ENCODE measurements around the gene HMOX2. TPM values are rescaled to one million over a fixed set of nuclear protein-coding genes. Genes with fewer than 3 reads are reported as not detected.

HMOX2 gene
- polyA plus RNA-seq, 2 of the 4 experiments (the other 2 are of a cell fraction): 35.4 to 47.7 TPM

- TF ChIP-seq CTCF (IDR thresholded peaks at IDR 0.05): no peak
- TF ChIP-seq RCOR1 (IDR thresholded peaks at IDR 0.05; ENCODE audit: low read depth, low read length): no peak
- TF ChIP-seq REST (IDR thresholded peaks at IDR 0.05): no peak
- CTCF ChIA-PET: interaction anchor here (1.5 kb wide), 1 partner anchor 75 kb away, joined by 5 read pairs; no protein-coding TSS in a partner anchor
Measured at GRCh38 chr16:4433914-4434787, 42.0 kb upstream of the HMOX2 start.

GRCh38 chr16:4435337-4436067, 40.7 kb upstream of the HMOX2 start:
- Histone ChIP-seq H3K9me3 (no peaks in the 10 kb centered on the region), H3K27ac (peak overlapping the region in 1 of 2 experiments; percentile 47; a peak in 3 of 6 replicates), H3K4me3 (no peak overlapping the region), H3K4me1 (peaks cover 10% of the 10 kb centered on the region), H3K4me2 (peak overlapping the region; percentile 8; the same call in 1 of the 3 replicates)
- TF ChIP-seq MAFK (IDR thresholded peaks at IDR 0.05; ENCODE audit: partially characterized antibody): peak; percentile 39
- TF ChIP-seq MAZ (IDR thresholded peaks at IDR 0.05; ENCODE audit: borderline replicate concordance, low read depth, low read length): no peak
- DNase-seq (ENCODE audit: low read depth in 1 of 2, low spot score in 1 of 2): no peak
- ChIA-PET CTCF (interaction anchor here (0.6 to 1.1 kb wide), 5 partner anchors 10 to 145 kb away, joined by 3 to 5 read pairs (median 3); no protein-coding TSS in a partner anchor), POLR2A (no interaction called here)
- ATAC-seq: no peak
- WGBS (ENCODE audit: missing lambda C conversion rate): 90% methylated on average over 8 of the region's 8 CpGs
- FAIRE-seq: no peak

More at GRCh38 chr16:4433914-4434787, 42.0 kb upstream of the HMOX2 start:
- Histone ChIP-seq H3K4me1 (peaks cover 10% of the 10 kb centered on the region), H3K4me3 (no peak overlapping the region), H3K9me3 (no peaks in the 10 kb centered on the region), H3K4me2 (no peak overlapping the region), H3K27ac (no peak overlapping the region)
- ATAC-seq (no peak), FAIRE-seq (no peak), DNase-seq (ENCODE audit: low read depth in 1 of 2, low spot score in 1 of 2) (no peak)
- POLR2A ChIA-PET: no interaction called here
- 90% methylated on average over 12 of the region's 12 CpGs for WGBS (ENCODE audit: missing lambda C conversion rate)

- no peak for TF ChIP-seq HMGXB4 (CRISPR knock-in tag; IDR thresholded peaks at IDR 0.05; ENCODE audit: borderline replicate concordance)
- TF ChIP-seq RARB (CRISPR knock-in tag; IDR thresholded peaks at IDR 0.05): no peak
- TF ChIP-seq RFX5 (IDR thresholded peaks at IDR 0.05): no peak
- TF ChIP-seq RNF2 (IDR thresholded peaks at IDR 0.05; ENCODE audit: borderline replicate concordance, low read depth): no peak
- TF ChIP-seq SREBF2 (IDR thresholded peaks at IDR 0.05): no peak
- no peak for TF ChIP-seq GATA3 (IDR thresholded peaks at IDR 0.05; ENCODE audit: borderline replicate concordance)
- no peak for TF ChIP-seq ZSCAN20 (CRISPR knock-in tag; IDR thresholded peaks at IDR 0.05)
- no peak for TF ChIP-seq KDM5A (IDR thresholded peaks at IDR 0.05)
- no peak for FAIRE-seq
- no peak overlapping the region for H3K4me3 ChIP-seq
- peaks cover 10% of the 10 kb centered on the region for H3K4me1 ChIP-seq
- H3K9me3 ChIP-seq: no peaks in the 10 kb centered on the region
- ChIA-PET CTCF (interaction anchor here (0.6 to 1.7 kb wide), 5 partner anchors 9 to 287 kb away, joined by 3 to 7 read pairs (median 4); partner anchors contain the start of gene MGRN1), POLR2A (no interaction called here)
- H3K27ac ChIP-seq: no peak overlapping the region
- 100% methylated on average over 3 of the region's 3 CpGs for WGBS (ENCODE audit: missing lambda C conversion rate)
- H3K4me2 ChIP-seq: no peak overlapping the region
- ATAC-seq: no peak
- DNase-seq (ENCODE audit: low read depth in 1 of 2, low spot score in 1 of 2): no peak
Measured at GRCh38 chr16:4437366-4437765, 38.8 kb upstream of the HMOX2 start.
